ENCODE results near the gene PVALEF. TPM values are rescaled to one million over a fixed set of nuclear protein-coding genes. Genes with fewer than 3 reads are reported as not detected.
"Not testable (repeated sequence)": the region's sequence is repeated elsewhere in the genome, so short reads cannot be mapped to it uniquely, and the experiment has no call there.

PVALEF gene
- polyA plus RNA-seq, 4 donors: 0.31 TPM; not detected in 3

DNA sequence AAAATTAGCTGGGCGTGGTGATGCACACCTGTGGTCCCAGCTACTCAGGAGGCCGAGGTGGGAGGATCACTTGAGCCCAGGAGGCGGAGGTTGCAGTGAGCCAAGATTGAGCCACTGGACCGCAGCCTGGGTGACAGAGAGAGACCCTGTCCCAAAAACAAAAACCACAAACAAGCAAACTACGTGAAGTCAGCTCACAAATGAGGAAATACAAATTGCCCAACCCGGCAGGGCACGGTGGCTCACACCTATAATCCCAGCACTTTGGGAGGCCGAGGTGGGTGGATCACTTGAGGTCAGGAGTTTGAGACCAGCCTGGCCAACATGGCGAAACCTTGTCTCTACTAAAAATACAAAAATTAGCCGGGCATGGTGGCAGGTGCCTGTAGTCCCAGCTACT, 19.1 kb upstream of the PVALEF start:
- not testable (repeated sequence) for H3K9me3 ChIP-seq (ENCODE audit: control insufficient read depth in 2 of 2, insufficient read depth in 1 of 2, low read depth in 1 of 2, low read length in 1 of 2); H3K27ac ChIP-seq (ENCODE audit: low read depth in 1 of 3, low read length in 2 of 3); H3K27me3 ChIP-seq (ENCODE audit: control insufficient read depth in 3 of 3, insufficient read depth in 3 of 3, low read length in 3 of 3); DNase-seq; FAIRE-seq; H3K4me3 ChIP-seq (ENCODE audit: low read depth in 1 of 3, low read length in 3 of 3)
- peaks cover 0 to 19% (median 0%) of the 10 kb centered on the region in 3 donors for H3K4me1 ChIP-seq (ENCODE audit: control insufficient read depth in 3 of 3, insufficient read depth in 2 of 3, low read depth in 1 of 3, low read length in 2 of 3)
- peaks cover 0 to 17% (median 0%) of the 10 kb centered on the region in 3 donors for H3K36me3 ChIP-seq (ENCODE audit: control insufficient read depth in 3 of 3, insufficient read depth in 2 of 3, low read depth in 1 of 3, low read length in 3 of 3)
- WGBS, 3 donors: 78 to 81% (median 80%) methylated on average over 10 of the region's 10 CpGs

DNA sequence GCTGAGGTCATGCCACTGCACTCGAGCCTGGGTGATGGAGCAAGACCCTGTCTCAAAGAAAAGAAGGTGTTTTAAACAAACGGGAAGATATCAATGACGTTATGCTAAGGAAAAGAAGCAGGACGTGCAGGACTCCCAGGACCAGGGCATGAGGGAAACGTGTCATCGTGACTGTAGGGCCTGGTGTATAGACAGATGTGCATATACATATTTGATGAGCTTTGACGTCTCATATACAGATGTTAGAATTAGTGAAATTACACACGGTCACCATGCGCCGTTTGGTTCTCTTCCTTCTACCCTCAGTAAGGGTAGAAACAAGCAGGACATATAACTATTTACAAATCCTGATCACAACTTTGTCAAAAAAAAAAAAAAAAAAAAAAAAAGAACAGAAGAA, 17.6 kb upstream of the PVALEF start:
- 79 to 88% (median 81%) methylated on average over 10 of the region's 10 CpGs for WGBS, 3 donors
- FAIRE-seq: no peak
- H3K4me1 ChIP-seq (ENCODE audit: control insufficient read depth in 3 of 3, insufficient read depth in 2 of 3, low read depth in 1 of 3, low read length in 2 of 3): peaks cover 0 to 15% (median 0%) of the 10 kb centered on the region in 3 donors
- peaks cover 0 to 24% (median 0%) of the 10 kb centered on the region in 3 donors for H3K36me3 ChIP-seq (ENCODE audit: control insufficient read depth in 3 of 3, insufficient read depth in 2 of 3, low read depth in 1 of 3, low read length in 3 of 3)
- H3K9me3 ChIP-seq (ENCODE audit: control insufficient read depth in 2 of 2, insufficient read depth in 1 of 2, low read depth in 1 of 2, low read length in 1 of 2): no peaks in the 10 kb centered on the region
- DNase-seq: no peak
- H3K27me3 ChIP-seq (ENCODE audit: control insufficient read depth in 3 of 3, insufficient read depth in 3 of 3, low read length in 3 of 3): no peaks in the 10 kb centered on the region
- no peak overlapping the region for H3K27ac ChIP-seq (ENCODE audit: low read depth in 1 of 3, low read length in 2 of 3)
- H3K4me3 ChIP-seq (ENCODE audit: low read depth in 1 of 3, low read length in 3 of 3): no peak overlapping the region

DNA sequence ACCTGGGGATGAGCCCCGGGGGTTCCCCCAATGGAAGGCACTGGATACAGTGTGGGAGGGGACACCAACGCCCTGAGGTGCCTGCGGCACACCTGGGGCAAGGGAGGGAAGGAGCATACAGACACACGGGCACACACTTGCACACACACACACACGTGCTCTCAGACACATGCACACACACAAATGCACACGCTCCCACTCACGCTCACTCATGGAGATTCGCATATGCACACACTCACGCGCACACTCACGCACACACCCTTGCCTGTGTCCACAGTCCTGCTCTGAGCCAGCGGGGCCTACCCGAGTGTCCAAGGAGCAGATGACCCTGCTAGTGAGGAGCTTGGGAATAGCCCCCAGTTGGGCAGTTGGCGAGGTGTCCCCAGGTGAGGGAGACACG, 16.7 kb upstream of the PVALEF start:
- no peak for DNase-seq
- 82 to 87% (median 85%) methylated on average over 15 of the region's 15 CpGs for WGBS, 3 donors
- no peaks in the 10 kb centered on the region for H3K27me3 ChIP-seq (ENCODE audit: control insufficient read depth in 3 of 3, insufficient read depth in 3 of 3, low read length in 3 of 3)
- H3K4me3 ChIP-seq (ENCODE audit: low read depth in 1 of 3, low read length in 3 of 3): no peak overlapping the region
- FAIRE-seq: no peak
- H3K9me3 ChIP-seq (ENCODE audit: control insufficient read depth in 2 of 2, insufficient read depth in 1 of 2, low read depth in 1 of 2, low read length in 1 of 2): no peaks in the 10 kb centered on the region
- H3K27ac ChIP-seq (ENCODE audit: low read depth in 1 of 3, low read length in 2 of 3): no peak overlapping the region
- H3K4me1 ChIP-seq (ENCODE audit: control insufficient read depth in 3 of 3, insufficient read depth in 2 of 3, low read depth in 1 of 3, low read length in 2 of 3): peaks cover 0 to 7% (median 0%) of the 10 kb centered on the region in 3 donors
- peaks cover 0 to 24% (median 0%) of the 10 kb centered on the region in 3 donors for H3K36me3 ChIP-seq (ENCODE audit: control insufficient read depth in 3 of 3, insufficient read depth in 2 of 3, low read depth in 1 of 3, low read length in 3 of 3)

DNA sequence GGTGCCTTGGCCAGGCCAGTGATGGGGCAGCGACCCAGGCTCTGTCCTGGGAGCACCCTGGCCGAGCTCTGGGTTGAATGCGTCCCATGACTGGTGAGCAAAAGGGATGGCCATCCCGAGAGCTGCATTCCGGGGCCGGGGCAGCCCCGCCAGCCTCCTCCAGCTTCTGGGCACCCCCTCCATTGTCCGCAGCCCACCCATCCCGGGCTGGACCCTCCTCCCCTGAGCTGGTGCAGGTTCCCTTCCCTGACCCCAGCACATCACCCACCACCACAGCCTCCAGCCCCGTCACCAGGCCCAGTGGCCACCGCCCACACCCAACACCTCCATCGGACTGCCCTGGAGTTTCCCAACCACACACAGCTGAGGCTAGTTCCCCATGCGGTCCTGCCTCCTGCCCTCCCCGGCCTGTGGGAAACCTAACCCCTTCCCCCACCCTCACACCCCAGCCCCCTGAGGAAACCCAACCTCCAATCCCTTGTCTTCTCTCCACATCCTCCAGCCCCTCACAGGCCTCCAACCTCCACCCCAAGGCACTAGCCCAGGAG, 16.2 kb upstream of the PVALEF start:
- Histone ChIP-seq H3K36me3 (ENCODE audit: control insufficient read depth in 3 of 3, insufficient read depth in 2 of 3, low read depth in 1 of 3, low read length in 3 of 3) (peaks cover 0 to 24% (median 0%) of the 10 kb centered on the region in 3 donors), H3K4me3 (ENCODE audit: low read depth in 1 of 3, low read length in 3 of 3) (no peak overlapping the region), H3K4me1 (ENCODE audit: control insufficient read depth in 3 of 3, insufficient read depth in 2 of 3, low read depth in 1 of 3, low read length in 2 of 3) (peaks cover 0 to 2% (median 0%) of the 10 kb centered on the region in 3 donors), H3K27ac (ENCODE audit: low read depth in 1 of 3, low read length in 2 of 3) (no peak overlapping the region), H3K27me3 (ENCODE audit: control insufficient read depth in 3 of 3, insufficient read depth in 3 of 3, low read length in 3 of 3) (no peaks in the 10 kb centered on the region), H3K9me3 (ENCODE audit: control insufficient read depth in 2 of 2, insufficient read depth in 1 of 2, low read depth in 1 of 2, low read length in 1 of 2) (no peaks in the 10 kb centered on the region)
- DNase-seq (no peak), FAIRE-seq (no peak)
- 80 to 85% (median 81%) methylated on average over 7 to 14 of the region's 14 CpGs for WGBS, 3 donors

DNA sequence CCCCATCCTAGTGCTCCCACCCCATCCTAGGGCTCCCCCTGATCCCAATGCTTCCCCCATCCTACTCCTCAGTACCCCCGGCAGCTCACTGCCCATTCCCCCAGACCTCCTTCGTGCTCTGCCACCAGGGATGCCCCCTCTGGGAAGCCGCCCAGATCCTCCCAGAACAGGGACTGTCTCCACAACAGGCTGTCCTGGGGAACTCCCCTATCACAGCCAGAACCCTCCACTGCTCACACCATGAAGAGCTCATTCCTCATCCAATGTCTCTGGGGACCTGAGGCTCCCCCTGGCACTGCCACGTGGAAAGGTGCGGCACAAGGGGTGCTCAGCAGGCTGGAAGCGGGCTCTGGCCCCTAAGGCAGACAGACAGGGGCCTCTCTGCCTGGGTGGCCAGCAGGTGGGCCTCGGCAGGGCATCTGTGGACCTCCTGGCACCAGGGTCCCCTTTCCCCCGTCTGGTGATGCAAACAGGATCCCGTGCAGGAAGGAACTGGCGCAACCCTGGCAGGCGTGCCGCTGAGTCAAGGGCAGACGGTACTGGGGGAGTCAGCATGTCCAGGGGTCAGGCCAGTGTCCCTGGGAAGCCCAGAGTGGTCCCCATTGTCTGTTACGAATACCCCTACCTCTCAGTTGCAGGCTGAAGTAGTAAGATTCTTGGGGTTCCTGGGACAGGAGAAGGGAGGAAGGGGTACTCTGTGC, 14.8 kb upstream of the PVALEF start:
- peaks cover 0 to 27% (median 0%) of the 10 kb centered on the region in 3 donors for H3K36me3 ChIP-seq (ENCODE audit: control insufficient read depth in 3 of 3, insufficient read depth in 2 of 3, low read depth in 1 of 3, low read length in 3 of 3)
- H3K27me3 ChIP-seq (ENCODE audit: control insufficient read depth in 3 of 3, insufficient read depth in 3 of 3, low read length in 3 of 3): no peaks in the 10 kb centered on the region
- no peaks in the 10 kb centered on the region for H3K9me3 ChIP-seq (ENCODE audit: control insufficient read depth in 2 of 2, insufficient read depth in 1 of 2, low read depth in 1 of 2, low read length in 1 of 2)
- FAIRE-seq: no peak
- H3K27ac ChIP-seq (ENCODE audit: low read depth in 1 of 3, low read length in 2 of 3): no peak overlapping the region
- no peaks in the 10 kb centered on the region for H3K4me1 ChIP-seq (ENCODE audit: control insufficient read depth in 3 of 3, insufficient read depth in 2 of 3, low read depth in 1 of 3, low read length in 2 of 3)
- 69 to 82% (median 78%) methylated on average over 14 of the region's 14 CpGs for WGBS, 3 donors
- no peak for DNase-seq
- H3K4me3 ChIP-seq (ENCODE audit: low read depth in 1 of 3, low read length in 3 of 3): no peak overlapping the region

DNA sequence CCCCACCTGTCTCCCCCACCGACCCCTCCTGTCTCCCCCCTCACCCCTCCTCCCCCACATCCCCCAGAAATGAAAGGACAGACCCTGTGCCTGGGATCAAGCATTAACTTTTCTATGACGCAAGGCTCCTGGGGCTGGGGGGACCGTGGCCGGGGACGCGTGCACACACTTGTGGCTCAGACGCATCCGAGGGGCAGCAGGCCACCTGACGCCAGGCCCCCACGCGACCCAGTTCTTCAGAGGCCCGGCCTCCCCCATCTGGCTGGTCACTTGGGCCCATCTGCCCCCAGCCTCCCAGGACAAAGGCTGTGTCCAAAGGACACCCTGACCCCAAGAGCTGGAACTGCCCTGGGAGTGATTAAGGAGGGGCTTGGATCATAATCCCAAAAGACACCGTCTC, 14.0 kb upstream of the PVALEF start:
- peaks cover 0 to 30% (median 0%) of the 10 kb centered on the region in 3 donors for H3K36me3 ChIP-seq (ENCODE audit: control insufficient read depth in 3 of 3, insufficient read depth in 2 of 3, low read depth in 1 of 3, low read length in 3 of 3)
- H3K4me1 ChIP-seq (ENCODE audit: control insufficient read depth in 3 of 3, insufficient read depth in 2 of 3, low read depth in 1 of 3, low read length in 2 of 3): no peaks in the 10 kb centered on the region
- DNase-seq (no peak), FAIRE-seq (no peak)
- H3K4me3 ChIP-seq (ENCODE audit: low read depth in 1 of 3, low read length in 3 of 3): no peak overlapping the region
- H3K27me3 ChIP-seq (ENCODE audit: control insufficient read depth in 3 of 3, insufficient read depth in 3 of 3, low read length in 3 of 3): no peaks in the 10 kb centered on the region
- WGBS, 3 donors: 86 to 87% (median 87%) methylated on average over 12 to 13 of the region's 13 CpGs
- no peak overlapping the region for H3K27ac ChIP-seq (ENCODE audit: low read depth in 1 of 3, low read length in 2 of 3)
- H3K9me3 ChIP-seq (ENCODE audit: control insufficient read depth in 2 of 2, insufficient read depth in 1 of 2, low read depth in 1 of 2, low read length in 1 of 2): no peaks in the 10 kb centered on the region

DNA sequence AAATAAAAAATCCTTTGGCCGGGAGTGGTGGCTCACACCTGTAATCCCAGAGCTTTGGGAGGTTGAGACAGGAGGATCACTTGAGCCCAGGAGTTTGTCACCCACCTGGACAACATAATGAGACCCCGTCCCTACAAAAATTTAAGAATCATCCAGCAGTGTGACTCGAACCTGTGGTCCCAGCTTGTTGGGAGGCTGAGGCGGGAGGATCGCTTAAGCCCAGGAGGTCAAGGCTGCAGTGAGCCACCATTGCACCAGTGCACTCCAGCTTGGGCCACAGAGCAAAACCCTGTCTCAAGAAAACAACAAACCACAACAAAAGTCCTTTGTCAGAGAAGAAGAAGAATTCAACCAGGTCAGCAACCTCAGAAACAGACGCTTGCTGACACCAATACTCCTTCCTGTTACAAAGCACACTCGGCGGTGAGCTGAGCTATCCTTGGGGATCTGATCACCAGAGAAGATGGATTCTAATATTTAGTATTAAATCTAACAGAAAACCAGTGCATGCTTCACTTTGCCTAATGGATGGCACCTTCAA, 12.9 kb upstream of the PVALEF start:
- no peak for DNase-seq
- no peak overlapping the region for H3K27ac ChIP-seq (ENCODE audit: low read depth in 1 of 3, low read length in 2 of 3)
- FAIRE-seq: no peak
- H3K27me3 ChIP-seq (ENCODE audit: control insufficient read depth in 3 of 3, insufficient read depth in 3 of 3, low read length in 3 of 3): no peaks in the 10 kb centered on the region
- H3K36me3 ChIP-seq (ENCODE audit: control insufficient read depth in 3 of 3, insufficient read depth in 2 of 3, low read depth in 1 of 3, low read length in 3 of 3): peaks cover 0 to 29% (median 0%) of the 10 kb centered on the region in 3 donors
- H3K9me3 ChIP-seq (ENCODE audit: control insufficient read depth in 2 of 2, insufficient read depth in 1 of 2, low read depth in 1 of 2, low read length in 1 of 2): no peaks in the 10 kb centered on the region
- H3K4me3 ChIP-seq (ENCODE audit: low read depth in 1 of 3, low read length in 3 of 3): no peak overlapping the region
- WGBS, 3 donors: 67 to 90% (median 79%) methylated on average over 8 of the region's 8 CpGs
- H3K4me1 ChIP-seq (ENCODE audit: control insufficient read depth in 3 of 3, insufficient read depth in 2 of 3, low read depth in 1 of 3, low read length in 2 of 3): no peaks in the 10 kb centered on the region

DNA sequence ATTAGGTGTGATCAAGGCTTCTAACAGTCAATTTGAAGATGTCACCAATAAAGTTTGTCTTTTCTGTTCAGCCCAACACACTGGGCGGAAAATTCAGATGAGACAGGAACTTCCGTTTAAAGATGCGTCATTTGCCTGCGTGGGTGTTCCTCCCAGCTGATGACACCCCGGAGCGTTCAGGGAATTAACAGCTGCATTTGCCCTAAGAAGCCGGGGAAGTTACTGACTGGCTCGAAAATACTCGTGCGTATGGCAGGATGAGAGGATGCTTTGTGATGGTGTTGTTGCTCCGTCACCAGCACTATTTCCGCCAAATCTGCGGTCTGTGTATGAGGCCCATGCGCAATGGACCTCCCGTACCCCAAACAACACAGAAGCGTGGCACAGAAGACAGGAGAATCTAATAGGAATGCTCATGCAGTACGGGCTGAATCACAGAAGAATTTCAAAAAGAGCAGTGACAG, 11.9 kb upstream of the PVALEF start:
- Histone ChIP-seq H3K27ac (ENCODE audit: low read depth in 1 of 3, low read length in 2 of 3) (no peak overlapping the region), H3K4me1 (ENCODE audit: control insufficient read depth in 3 of 3, insufficient read depth in 2 of 3, low read depth in 1 of 3, low read length in 2 of 3) (no peaks in the 10 kb centered on the region), H3K9me3 (ENCODE audit: control insufficient read depth in 2 of 2, insufficient read depth in 1 of 2, low read depth in 1 of 2, low read length in 1 of 2) (no peaks in the 10 kb centered on the region), H3K27me3 (ENCODE audit: control insufficient read depth in 3 of 3, insufficient read depth in 3 of 3, low read length in 3 of 3) (no peaks in the 10 kb centered on the region), H3K4me3 (ENCODE audit: low read depth in 1 of 3, low read length in 3 of 3) (no peak overlapping the region), H3K36me3 (ENCODE audit: control insufficient read depth in 3 of 3, insufficient read depth in 2 of 3, low read depth in 1 of 3, low read length in 3 of 3) (peaks cover 0 to 34% (median 0%) of the 10 kb centered on the region in 3 donors)
- FAIRE-seq (no peak), DNase-seq (no peak)
- WGBS, 3 donors: 76 to 90% (median 80%) methylated on average over 17 of the region's 17 CpGs
